ENCODE data around the gene RANBP17. TPM values are rescaled to one million over a fixed set of nuclear protein-coding genes. Genes with fewer than 3 reads are reported as not detected.

The RANBP17 gene
- total and polyA plus RNA-seq, 9 of the 15 experiments (the other 6 are each of a cell fraction or from before 2014, with no cell fraction given) = not detected

- TF ChIP-seq RREB1 (CRISPR knock-in tag; IDR thresholded peaks at IDR 0.05) = no peak
- no peak for TF ChIP-seq CCNT2 (IDR thresholded peaks at IDR 0.05; ENCODE audit: borderline replicate concordance, extremely low read depth, insufficient read length, low read depth, low read length)
- no peak for TF ChIP-seq CHCHD3 (CRISPR knock-in tag; IDR thresholded peaks at IDR 0.05)
- no peak for TF ChIP-seq SREBF1 (IDR thresholded peaks at IDR 0.05; ENCODE audit: borderline replicate concordance, low read depth, low read length)
- TF ChIP-seq ARNT (IDR thresholded peaks at IDR 0.05) = no peak
Measured at GRCh38 chr5:171309276-171310211, 447.7 kb downstream of the RANBP17 start (continued).

Measured in K562 (cell line).